ENCODE results near the gene ALPL.

GRCh38 chr1:21576798-21577187 lies 67.6 kb downstream of the ALPL start:
- TF ChIP-seq, protein P1, sequence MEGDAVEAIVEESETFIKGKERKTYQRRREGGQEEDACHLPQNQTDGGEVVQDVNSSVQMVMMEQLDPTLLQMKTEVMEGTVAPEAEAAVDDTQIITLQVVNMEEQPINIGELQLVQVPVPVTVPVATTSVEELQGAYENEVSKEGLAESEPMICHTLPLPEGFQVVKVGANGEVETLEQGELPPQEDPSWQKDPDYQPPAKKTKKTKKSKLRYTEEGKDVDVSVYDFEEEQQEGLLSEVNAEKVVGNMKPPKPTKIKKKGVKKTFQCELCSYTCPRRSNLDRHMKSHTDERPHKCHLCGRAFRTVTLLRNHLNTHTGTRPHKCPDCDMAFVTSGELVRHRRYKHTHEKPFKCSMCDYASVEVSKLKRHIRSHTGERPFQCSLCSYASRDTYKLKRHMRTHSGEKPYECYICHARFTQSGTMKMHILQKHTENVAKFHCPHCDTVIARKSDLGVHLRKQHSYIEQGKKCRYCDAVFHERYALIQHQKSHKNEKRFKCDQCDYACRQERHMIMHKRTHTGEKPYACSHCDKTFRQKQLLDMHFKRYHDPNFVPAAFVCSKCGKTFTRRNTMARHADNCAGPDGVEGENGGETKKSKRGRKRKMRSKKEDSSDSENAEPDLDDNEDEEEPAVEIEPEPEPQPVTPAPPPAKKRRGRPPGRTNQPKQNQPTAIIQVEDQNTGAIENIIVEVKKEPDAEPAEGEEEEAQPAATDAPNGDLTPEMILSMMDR (IDR thresholded peaks at IDR 0.05; ENCODE audit: insufficient read depth, low read length, poor library complexity, severe bottlenecking): no peak
- no peak for TF ChIP-seq EZH2phosphoT487 (conservative IDR thresholded peaks at IDR 0.05; ENCODE audit: low read length)
